ENCODE data around the gene POLR2J3.
"Not testable (repeated sequence)": the region's sequence is repeated elsewhere in the genome, so short reads cannot be mapped to it uniquely, and the experiment has no call there.

POLR2J3 gene

GRCh38 chr7:102583495-102583894 is 11.1 kb upstream of the POLR2J3 start:
- DNase-seq (ENCODE audit: low read depth, low spot score) = not testable (repeated sequence)

- not testable (repeated sequence) for DNase-seq (ENCODE audit: low read depth, low spot score)
Measured at GRCh38 chr7:102581722-102582121, 9.3 kb upstream of the POLR2J3 start.

DNA sequence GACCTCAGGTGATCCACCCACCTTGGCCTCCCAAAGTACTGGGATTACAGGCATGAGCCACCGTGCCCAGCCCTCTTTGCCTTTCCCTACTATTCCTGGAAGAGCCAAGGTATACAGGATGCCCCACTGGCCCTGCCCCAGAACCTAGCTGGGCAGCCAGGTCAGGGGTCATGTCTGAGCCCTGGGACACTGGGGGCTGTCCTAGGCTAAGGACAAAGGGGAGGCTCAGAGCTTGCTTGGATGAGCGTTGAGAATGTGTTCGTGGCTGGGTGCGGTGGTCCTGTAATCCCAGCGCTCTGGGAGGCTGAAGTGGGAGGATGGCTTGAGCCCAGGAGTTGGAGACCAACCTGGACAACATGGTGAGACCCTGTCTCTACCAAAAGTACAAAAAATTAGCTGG is 6.1 kb upstream of the POLR2J3 start:
- DNase-seq (ENCODE audit: low read depth, low spot score) = not testable (repeated sequence)

DNA sequence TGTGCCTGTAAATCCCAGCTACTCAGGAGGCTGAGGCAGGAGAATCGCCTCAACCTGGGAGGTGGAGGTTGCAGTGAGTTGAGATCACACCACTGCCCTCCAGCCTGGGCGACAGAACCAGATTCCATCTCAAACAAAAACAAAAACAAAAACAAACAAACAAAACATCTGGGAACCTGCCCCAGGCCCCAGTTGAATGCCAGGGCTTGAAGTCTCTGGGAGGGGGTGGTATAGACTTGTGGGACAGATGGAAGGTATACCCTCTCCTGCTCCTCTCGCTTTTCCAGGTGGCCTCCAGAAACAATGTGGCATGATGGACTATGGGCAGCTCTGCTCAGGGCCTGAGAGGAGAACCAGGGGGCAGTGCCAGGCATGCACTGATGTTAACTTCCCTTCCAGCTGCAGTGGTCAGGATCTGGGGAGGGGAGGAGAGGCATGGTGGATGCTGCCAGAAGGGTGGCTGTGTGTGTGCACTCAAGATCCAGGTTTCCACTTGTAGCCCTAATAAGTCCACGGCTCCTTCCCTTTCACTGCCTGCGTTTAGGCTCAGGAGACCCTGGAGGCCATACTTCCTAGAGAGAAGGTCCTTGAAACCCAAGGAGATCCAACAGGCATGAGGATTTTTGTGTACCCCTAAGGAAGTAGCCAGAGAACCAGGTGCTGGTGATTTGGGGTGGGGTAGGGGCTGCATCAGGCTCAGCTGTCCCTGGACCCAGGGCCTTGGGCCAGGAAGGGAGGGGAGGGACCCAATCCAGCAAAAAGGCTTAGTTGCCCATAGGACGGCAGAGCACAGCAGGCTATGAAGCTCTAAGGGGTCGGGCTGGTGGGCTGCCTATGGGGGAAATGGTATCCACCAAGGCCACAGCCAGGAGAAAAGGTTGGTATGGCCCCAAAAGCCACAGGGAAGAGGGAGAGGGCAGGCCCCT is 5.2 kb upstream of the POLR2J3 start:
- not testable (repeated sequence) for DNase-seq (ENCODE audit: low read depth, low spot score)

- not testable (repeated sequence) for DNase-seq (ENCODE audit: low read depth, low spot score)
Measured at GRCh38 chr7:102576363-102576762, 4.0 kb upstream of the POLR2J3 start.

- DNase-seq (ENCODE audit: low read depth, low spot score) = not testable (repeated sequence)
Measured at GRCh38 chr7:102574607-102575006, 2.2 kb upstream of the POLR2J3 start.

DNA sequence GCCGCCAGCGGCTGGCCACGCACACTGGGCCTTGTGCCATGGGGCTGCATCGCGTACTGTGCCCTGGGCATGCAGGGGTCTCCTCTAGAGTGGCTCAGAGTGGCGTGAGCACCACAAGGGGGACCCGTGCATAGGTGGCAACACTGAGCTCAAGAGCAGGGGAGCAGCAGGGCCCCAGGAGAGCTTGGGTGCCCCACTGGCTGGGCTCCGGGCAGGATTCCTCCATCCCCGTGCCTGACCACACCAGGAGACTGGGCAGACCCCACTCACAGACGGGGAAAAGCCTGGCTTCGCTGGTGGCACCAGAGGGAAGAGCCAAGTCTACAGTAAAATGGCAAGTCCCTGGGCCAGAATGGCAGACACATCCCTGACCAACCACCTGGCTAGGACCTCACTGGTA is 3.8 kb downstream of the POLR2J3 start:
- DNase-seq (ENCODE audit: low read depth, low spot score) = not testable (repeated sequence)

DNA sequence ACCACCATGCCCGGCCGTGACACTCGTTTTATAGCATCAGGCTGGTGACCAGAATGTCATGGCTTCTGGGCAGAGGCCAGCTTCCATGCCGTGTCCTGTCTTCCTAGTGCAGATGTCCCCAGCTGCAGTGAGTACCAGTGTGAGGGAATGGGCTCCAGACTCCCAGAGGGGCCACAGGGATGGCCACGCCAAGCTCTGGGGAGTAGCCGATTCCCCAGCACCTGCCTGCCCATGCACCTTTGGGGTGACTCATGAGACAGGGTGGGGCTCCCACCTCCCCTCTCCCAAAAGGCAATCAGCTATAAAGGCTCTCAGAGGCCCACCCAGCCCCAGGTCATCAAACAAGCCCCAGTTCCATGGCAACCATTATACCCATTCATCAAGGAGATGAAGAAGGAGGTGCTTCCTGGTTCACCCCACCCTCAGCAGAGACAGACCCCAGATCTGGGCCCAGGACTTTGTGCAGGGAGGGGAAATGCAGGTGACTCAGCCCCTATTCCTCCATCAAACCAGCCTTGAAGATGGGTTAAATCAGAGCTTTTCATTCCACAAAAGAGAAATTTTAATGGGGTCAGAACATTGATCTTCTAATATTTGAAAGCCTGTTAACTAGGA is 21.5 kb downstream of the POLR2J3 start, which contains the start of gene SPDYE2:
Gene SPDYE2, plus strand, starts transcription at position 419 of the 615 bp plus-strand sequence. CDS start 2,030 bp downstream, outside the sequence.
- DNase-seq (ENCODE audit: low read depth, low spot score) = not testable (repeated sequence)

DNA sequence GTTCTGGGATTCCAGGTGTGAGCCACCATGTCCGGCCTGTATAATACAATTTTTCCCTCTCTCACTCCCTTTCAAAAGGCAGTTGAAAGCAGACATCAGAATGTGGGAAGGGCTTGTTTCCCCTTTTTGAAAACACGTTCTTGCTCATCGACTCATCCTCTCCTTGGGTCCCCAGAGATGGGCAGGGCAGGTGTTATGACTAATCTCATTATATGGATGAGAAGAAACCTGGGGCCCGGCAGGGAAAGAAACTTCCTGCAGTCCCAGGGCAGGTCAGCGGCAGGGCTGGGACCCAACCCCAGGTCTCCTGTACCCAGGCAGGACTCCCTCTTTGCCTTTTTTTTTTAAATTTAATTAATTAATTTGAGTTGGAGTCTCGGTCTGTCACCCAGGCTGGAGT is 26.0 kb downstream of the POLR2J3 start:
- DNase-seq (ENCODE audit: low read depth, low spot score) = not testable (repeated sequence)

DNA sequence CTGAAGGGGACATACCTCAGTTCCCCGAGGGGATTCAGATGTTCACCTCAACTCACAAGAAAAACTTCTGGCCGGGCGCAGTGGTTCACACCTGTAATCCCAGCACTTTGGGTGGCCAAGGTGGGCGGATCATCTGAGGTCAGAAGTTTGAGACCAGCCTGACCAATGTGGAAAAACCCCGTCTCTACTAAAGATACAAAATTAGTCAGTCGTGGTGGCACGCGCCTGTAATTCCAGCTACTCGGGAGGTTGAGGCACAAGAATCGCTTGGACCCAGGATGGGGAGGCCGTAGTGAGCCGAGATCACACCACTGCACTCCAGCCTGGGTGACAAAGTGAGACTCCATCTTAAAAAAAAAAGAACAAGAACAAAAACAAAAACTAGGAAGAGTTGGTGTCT is 27.1 kb downstream of the POLR2J3 start:
- DNase-seq (ENCODE audit: low read depth, low spot score) = not testable (repeated sequence)

DNA sequence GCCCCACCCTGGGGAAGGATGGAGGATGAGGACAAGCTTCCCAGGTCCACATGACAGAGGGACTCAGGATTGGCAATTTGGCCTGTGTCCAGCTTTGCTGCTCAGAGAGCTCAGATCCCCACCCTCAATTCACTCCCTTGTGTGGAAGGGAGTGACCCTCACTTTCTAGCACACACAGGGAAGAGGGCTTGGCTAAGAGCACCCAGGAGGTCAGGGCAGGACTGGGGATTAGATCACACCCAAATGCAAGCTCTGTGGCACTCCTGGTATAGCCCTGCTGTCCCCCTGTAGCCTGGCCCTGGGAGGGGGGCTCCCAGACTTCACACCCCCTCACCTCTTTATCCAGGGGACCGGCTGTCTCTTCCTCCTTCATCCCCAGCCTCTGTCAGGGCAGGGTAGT is 28.0 kb downstream of the POLR2J3 start:
- DNase-seq (ENCODE audit: low read depth, low spot score) = not testable (repeated sequence)

DNA sequence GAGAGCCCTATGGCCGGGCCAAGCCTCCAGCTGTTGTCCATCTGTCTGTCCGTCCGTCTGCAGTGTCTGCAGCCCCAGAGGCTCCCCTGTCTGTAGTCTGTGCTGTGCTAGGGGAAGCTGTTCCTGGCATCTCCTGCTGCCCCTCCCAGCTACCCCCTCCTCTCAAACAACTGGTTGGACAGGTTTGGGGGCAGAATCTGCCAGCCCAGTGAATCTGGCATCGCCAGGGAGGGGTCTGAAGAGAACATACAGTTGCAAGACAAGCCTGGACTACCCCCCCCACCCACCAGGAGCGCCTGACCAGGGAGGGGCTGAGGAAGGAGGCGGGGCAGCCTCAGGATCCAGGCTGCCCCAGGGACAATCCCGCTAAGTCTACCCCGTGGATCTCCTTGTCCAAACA is 28.8 kb downstream of the POLR2J3 start, which contains the start of gene UPK3BL2:
Gene UPK3BL2, minus strand, starts transcription at position 101 of the 400 bp plus-strand sequence. Its CDS starts 60 bp downstream, at position 41.
- not testable (repeated sequence) for DNase-seq (ENCODE audit: low read depth, low spot score)

DNA sequence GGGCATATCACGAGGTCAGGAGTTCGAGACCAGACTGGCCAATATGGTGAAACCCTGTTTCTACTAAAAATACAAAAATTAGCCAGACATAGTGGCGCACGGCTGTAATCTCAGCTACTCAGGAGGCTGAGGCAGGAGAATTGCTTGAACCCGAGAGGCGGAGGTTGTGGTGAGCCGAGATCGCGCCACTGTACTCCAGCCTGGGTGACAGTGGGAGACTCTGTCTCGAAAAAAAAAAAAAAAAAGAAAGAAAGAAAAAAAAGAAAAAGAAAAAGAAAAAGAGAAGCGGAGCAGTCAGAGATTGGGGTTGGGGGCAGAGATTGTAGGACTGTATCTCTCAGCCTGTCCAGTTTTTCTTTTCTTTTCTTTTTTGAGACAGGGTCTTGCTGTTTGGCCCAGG is 29.6 kb downstream of the POLR2J3 start:
- not testable (repeated sequence) for DNase-seq (ENCODE audit: low read depth, low spot score)

- not testable (repeated sequence) for DNase-seq (ENCODE audit: low read depth, low spot score)
Measured at GRCh38 chr7:102542083-102542482, 30.3 kb downstream of the POLR2J3 start.

DNA sequence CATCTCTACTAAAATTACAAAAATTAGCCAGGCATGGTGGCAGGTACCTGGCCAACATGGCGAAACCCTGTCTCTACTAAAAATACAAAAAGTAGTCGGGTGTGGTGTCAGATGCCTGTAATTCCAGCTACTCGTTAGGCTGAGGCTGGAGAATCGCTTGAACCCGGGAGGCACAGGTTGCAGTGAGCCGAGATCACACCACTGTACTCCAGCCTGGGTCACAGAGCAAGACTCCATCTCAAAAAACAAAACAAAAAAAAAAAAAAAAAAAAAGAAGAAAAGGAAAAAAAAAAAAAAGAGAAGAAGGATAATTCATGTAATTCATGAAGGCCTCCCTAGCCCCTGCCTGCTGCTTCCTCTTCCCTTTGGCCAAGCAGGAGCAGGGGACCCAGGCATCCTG is 31.8 kb downstream of the POLR2J3 start:
- not testable (repeated sequence) for DNase-seq (ENCODE audit: low read depth, low spot score)

DNA sequence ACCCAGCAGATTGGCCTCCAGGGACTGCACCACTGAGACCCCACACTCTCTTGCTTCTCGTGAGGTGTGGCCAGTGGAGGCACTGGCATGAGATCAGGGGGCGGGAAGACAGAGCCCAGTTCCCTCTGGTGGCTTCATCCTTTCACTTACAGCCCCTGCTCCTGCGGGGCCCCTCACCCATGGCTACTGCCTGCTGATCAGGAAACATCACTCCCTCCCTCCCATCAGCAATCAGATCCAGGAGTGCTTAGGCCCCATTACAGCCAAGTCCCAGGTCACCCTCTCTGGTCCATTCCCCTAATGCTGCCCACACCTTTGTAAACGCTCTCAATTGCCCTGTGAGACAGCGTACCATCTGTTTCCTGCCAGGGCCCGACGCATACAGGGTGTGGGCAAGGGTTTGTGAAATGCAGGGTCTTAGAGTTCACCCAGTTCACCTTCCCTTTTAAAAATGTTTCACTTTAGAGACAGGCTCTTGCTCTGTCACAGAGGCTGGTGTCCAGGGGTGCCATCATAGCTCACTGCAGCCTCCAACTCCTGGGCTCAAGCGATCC is 37.2 kb downstream of the POLR2J3 start:
- not testable (repeated sequence) for DNase-seq (ENCODE audit: low read depth, low spot score)

GRCh38 chr7:102532127-102532526 is 40.3 kb downstream of the POLR2J3 start:
- not testable (repeated sequence) for DNase-seq (ENCODE audit: low read depth, low spot score)

- not testable (repeated sequence) for DNase-seq (ENCODE audit: low read depth, low spot score)
Measured at GRCh38 chr7:102531583-102531982, 40.8 kb downstream of the POLR2J3 start.

DNA sequence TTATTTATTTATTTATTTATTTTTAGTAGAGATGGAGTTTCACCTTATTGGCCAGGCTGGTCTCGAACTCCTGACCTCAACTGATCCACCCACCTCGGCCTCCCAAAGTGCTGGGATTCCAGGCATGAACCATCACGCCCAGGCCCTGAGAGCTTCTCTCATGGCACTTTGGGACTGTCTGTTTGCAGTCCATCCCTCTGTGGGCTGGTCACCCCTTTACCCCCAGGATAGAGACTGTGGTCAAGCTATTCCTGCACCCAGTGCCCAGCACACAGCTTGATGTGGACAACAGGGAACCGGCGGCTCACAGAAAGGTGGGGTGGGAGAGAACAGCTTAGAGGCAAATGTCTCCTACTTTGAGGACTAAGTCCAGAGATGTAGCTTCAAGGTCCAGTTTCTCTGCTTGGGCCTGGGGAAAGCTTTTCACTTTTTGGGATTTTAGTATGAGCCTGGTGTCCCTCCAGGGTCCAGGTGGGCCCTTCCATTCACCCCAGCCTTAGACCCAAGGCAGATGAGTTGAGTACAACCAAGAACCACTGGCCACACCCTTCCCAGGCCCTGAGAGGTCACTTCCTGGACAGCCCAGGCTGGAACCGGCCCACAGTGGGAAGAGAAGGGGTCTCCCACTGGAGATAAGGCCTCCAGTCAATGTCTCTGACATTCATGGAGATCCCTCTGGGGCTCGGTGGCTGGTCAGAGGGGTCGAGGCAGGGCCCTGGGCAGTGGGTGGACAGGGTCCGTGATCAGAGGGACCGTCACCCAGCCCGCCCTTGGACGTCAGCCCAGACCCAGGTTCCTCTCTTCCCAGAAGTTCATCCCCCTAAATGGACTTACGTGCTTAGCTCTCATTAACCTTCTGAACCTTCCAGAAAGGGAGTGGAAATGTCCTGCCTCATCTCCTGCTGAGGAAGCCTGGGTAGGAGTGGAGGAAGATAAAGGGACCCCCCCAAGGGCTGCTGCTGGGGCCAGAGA is 44.3 kb downstream of the POLR2J3 start:
- DNase-seq (ENCODE audit: low read depth, low spot score) = not testable (repeated sequence)

DNA sequence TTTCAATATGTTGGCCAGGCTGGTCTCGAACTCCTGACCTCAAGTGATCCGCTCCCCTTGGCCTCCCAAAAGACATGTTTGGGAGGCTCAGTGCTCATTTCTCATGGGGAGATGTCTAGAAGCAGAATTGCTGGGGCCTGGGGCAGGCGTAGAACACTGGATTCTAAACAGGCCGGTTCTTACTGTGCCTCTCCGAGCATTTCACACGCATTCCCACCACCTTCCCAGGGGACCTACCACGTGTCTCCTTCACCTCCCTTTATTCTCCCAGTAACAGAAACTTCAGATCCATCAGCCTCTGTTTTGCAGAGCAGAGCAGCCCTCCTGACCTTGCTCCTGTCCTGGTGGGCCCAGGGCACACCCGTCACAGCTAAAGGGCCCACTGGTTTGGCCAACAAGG is 45.2 kb downstream of the POLR2J3 start:
- DNase-seq (ENCODE audit: low read depth, low spot score) = not testable (repeated sequence)

DNA sequence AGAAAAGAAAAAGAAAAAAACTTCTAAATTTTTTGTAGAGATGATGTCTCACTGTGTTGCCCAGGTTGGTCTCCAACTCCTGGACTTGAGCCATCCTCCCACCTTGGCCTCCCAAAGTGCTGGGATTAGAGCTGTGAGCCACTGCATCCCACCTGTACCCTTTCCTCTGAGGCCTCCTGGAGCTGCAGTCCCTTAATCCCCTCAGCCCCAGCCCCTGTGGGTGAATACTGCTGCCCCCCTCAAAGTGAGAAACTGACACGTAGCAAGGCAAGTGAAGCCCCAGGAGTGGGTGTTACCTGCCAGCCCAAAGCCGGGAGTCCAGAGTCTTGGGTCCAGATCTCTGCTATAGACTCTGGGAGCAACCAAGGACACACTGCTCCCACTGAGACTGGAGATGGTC is 47.6 kb downstream of the POLR2J3 start:
- DNase-seq (ENCODE audit: low read depth, low spot score) = not testable (repeated sequence)
